HG03469 (cell line): Measurements from ENCODE around the gene PTGR3.

Experiments used
- ATAC-seq: cut with Tn5 transposase; IDR thresholded peaks from one replicate; pipeline ENCODE4 v1.9.1; 2021; ENCODE audit warnings: mild to moderate bottlenecking, moderate library complexity, moderate number of reproducible peaks; ENCODE audit not compliant: unreplicated experiment

The PTGR3 gene

GRCh38 chr18:75215663-75216062, 6.7 kb upstream of the PTGR3 start:
- no peak for ATAC-seq

GRCh38 chr18:75214766-75215510, 6.0 kb upstream of the PTGR3 start:
- ATAC-seq: no peak

DNA sequence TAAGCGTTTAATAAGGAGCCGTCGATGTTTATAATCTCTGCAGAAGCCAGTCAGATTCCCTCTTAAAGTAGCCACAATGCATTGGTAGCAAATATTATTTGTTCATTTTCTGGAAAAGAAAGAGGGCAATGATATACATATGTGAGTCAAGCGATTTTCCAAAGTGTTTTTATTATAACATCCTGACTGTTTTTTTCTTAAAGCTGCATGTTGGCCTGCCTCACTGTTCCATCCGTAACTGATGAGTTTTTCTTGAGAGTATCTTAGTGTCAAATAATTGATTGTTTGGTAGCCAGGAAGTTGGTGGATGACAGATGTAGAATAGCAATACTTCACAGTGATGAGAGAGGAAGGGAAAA, 5.4 kb upstream of the PTGR3 start:
- ATAC-seq: no peak

- no peak for ATAC-seq
Measured at GRCh38 chr18:75213611-75214331, 4.8 kb upstream of the PTGR3 start.

GRCh38 chr18:75212751-75213090, 3.8 kb upstream of the PTGR3 start:
- no peak for ATAC-seq

GRCh38 chr18:75211953-75212750, 3.2 kb upstream of the PTGR3 start:
- ATAC-seq: no peak

DNA sequence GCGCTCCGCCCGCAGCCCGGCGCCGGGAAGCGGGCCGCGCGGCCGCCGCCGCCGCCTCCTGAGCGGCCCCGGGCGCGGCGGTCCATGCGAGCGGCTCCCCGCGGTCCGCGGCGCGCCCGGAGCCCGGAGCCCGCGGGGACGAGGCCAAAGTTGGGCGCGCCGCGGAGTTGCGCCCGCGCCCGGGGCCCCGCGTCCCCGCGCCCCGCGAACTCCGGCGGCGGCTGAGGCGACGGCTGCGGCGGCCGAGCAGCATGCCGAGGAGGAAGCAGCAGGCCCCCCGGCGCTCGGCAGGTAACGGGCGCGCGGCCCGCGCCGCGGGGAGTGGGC, 2.6 kb upstream of the PTGR3 start:
- no peak for ATAC-seq

DNA sequence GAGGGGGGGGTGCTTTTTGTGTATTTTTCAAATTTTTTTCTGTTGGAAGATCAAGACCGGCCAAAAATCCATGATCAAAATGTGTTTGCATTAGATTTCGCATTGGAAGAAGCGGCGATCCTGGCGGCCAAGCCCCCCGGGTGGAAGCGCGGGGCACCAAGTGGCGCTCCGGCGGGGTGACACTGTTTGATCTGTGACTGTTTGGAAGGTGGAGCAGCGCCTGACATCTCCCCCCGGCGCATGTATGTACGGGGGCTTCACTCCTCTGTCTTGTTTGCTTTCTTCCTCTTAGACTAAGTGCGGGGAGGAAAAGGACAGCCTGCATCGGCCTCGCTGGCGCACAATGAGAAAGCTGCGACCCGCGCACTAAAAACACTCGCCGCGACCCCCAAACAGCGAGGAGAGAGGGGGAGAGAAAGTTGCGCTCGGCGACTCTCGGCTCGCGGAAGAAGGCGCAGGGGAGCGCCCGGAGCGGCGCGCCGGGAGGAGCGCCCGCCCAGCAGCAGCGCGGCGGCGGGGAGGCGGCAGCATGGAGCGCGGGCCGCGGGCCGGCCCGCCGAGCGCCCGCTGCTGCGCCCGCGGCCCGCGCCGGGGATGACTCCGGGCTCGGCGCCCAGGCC, 2.2 kb upstream of the PTGR3 start:
- no peak for ATAC-seq

GRCh38 chr18:75210274-75211001, 1.5 kb upstream of the PTGR3 start, which contains the start of gene TSHZ1:
TSS of gene TSHZ1 (plus strand) at chr18:75210797. CDS start at chr18:75211877, 1,080 bp downstream.
- peak; percentile 32 for ATAC-seq

- ATAC-seq: no peak
Measured at GRCh38 chr18:75209951-75210258, 966 bp upstream of the PTGR3 start.

GRCh38 chr18:75208836-75209128, 157 bp downstream of the PTGR3 start:
- ATAC-seq: peak; percentile 4

- no peak for ATAC-seq
Measured at GRCh38 chr18:75208155-75208835, 644 bp downstream of the PTGR3 start.

DNA sequence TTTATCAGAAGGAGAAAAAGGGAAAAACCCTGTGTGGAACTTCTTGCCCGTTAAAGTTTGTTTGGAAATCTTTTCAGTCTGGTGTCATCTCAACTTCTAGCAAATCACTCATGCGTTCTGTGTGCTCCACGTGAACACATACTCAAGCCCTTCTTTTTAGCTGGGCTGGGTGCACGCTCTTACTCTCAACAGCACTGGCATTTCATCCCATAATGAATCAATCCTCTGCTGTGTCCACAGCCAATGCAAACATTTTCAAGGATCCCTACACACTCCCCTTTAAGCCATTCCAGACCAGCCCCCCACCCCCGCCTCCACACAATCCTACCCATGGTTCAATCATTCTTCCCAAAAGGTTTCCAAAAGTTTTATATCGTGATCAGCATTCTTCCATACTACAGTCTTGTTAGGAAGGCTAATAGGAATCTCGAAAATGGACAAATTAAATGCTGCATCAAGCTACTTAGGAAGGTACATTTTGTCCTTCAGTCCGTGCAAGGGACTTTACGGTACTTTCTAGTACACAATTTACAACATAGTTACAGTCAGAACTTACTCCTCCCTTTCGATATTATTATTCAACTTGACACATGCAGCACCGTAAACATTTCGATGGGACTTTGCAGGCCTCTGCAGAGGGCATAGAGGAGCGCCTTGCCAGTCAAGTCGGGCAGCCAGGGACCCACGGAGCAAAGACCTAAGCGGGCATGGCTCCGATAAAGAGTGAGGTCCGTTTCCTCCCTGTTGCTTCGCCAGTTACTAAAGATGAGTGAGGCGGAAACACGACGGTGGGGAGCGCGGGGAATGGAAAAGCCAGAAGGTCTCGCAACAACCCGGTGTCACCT, 1.4 kb downstream of the PTGR3 start:
- no peak for ATAC-seq

GRCh38 chr18:75206452-75207309, 2.3 kb downstream of the PTGR3 start:
- ATAC-seq: no peak

- no peak for ATAC-seq
Measured at GRCh38 chr18:75205514-75206132, 3.3 kb downstream of the PTGR3 start.

DNA sequence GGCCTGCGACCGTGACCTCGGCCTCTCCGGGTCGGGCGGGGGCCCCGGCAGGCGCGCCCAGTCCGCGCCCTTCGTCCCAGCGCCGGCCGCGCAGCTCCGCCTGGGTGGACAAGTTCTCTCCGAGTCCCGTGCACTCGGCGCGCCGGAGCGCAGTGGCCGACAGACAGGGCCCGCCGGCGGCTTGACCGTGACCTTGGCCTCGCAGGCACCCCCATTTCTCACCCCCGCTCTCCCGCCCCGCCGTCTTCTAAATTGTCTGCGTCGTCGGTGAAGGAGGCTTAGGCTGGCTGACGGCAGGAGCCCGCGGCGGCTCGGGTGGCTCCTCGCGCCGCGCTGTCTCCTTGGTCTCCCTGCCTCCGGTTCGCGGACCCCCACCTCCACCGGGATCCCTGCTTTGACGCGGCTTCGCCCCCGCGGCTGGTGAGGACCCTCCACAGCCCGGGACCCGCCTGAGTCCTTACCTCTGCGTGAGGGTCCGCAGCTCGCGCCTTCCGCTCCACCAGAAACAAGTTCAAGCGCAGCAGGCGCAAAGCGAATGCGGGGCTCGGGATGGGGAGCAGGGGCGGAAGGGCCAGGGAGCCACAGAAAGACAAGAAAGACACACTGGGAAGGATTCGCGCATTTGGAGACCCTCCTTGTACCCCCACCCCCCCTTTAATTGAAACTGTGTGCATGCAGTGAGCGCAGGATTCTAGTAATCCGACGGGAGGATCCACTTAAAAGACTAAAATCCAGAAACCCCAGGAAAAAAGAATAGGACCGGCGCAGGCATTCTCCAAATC, 4.0 kb downstream of the PTGR3 start:
- ATAC-seq: no peak

- ATAC-seq: no peak
Measured at GRCh38 chr18:75204269-75204731, 4.6 kb downstream of the PTGR3 start.
